Measurements from ENCODE around the gene RTP5.
"Not testable (repeated sequence)": the region's sequence is repeated elsewhere in the genome, so short reads cannot be mapped to it uniquely, and the experiment has no call there.

The RTP5 gene

DNA sequence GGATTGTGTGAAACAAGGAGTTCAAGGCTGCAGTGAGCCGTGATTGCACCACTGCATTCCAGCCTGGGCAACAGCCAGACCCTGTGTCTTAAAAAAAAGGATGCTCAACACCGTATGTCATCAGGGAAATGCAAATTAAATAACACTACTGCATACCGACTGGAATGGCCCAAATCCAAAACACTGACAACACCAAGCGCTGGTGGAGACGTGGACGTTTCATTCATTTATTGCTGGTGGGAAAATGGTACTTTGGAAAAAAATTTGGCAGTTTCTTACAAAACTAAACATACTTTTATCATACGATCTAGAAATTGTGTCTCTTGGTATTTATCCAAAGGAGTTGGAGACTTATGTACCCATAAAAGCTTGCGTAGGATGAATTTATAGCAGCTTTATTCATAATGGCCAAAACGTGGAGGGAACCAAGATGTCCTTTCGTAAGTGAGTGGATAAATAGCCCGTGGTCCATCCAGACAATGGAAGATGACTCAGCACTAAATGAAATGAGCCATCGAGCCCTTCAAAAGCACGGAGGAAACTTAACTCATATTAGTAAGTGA is 36.3 kb upstream of the RTP5 start:
- no peak overlapping the region for H3K4me3 ChIP-seq (ENCODE audit: low read depth, low read length)

DNA sequence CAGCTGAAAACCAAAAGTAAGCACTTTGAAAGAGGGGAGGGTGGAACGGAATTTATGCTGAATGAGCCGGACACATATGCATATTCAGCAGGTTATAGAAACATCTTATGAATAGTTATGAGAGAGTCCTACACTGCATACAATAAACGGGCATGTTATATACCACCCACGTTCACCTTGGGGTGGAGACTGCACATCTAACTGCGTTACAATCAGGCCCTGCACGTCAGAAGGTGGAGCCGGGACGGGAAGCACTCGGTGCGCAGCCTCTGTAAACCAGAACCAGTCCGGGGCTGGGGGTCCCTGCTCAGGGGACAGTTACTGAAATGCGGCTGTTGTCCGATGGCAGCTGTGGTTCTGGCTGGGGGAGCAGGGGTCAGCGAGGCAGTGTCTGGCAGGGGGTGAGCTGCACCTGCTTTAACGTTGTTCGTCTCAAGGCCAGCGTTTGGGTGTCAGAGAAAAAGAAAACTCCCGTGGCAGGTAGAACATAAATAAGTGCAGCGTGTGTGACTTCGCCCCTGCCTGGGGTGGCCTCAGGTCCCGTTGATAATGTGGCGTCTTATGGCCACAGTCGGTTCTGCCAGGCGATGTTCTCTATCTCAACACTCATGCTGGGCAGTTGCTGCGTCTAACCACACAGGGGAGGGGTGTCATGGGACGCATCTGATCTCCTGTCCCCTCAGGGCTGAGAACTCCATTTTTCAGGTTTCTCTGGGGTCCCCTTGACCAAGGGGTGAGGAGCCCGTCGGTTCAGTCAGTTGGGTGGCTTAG is 35.6 kb upstream of the RTP5 start:
- H3K4me3 ChIP-seq (ENCODE audit: low read depth, low read length), result not testable (repeated sequence)

More for the DNA sequence above, 36.3 kb upstream of the RTP5 start:
- TF ChIP-seq, protein P1, sequence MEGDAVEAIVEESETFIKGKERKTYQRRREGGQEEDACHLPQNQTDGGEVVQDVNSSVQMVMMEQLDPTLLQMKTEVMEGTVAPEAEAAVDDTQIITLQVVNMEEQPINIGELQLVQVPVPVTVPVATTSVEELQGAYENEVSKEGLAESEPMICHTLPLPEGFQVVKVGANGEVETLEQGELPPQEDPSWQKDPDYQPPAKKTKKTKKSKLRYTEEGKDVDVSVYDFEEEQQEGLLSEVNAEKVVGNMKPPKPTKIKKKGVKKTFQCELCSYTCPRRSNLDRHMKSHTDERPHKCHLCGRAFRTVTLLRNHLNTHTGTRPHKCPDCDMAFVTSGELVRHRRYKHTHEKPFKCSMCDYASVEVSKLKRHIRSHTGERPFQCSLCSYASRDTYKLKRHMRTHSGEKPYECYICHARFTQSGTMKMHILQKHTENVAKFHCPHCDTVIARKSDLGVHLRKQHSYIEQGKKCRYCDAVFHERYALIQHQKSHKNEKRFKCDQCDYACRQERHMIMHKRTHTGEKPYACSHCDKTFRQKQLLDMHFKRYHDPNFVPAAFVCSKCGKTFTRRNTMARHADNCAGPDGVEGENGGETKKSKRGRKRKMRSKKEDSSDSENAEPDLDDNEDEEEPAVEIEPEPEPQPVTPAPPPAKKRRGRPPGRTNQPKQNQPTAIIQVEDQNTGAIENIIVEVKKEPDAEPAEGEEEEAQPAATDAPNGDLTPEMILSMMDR (IDR thresholded peaks at IDR 0.05; ENCODE audit: borderline replicate concordance, insufficient read depth, low read depth, low read length), result no peak

DNA sequence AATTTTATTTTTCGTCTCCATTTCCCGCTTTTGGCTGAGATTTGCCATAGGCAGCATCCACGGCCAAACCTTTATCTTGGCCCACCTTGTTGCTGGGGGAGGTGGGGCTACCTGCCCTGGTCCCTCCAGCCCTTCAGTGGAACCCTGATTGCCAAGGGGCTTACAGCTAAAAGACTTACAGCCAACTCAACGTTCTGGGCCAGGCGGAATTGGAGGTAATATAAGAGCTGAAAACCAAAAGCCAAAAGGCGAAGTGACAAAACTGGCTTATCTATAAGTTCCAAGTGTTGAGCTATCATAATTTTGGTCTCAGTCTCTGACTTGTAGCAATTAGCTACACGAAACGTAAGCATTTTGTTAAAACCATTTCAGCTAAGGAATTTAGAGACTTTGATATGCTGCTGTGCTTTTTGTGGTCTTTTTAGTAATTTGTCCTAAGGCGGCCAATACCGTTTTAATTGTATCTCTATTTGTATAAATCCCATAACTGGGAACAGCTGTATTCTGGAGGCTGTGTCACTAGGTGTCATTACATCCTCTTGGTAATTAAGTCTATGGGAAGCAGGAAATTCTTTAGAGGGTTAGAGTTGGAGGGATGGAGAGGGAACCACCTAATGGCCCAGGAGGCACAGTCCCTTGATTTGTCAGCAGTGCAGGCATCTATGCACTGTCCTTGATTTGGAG is 34.9 kb upstream of the RTP5 start:
- TF ChIP-seq, protein P1 (IDR thresholded peaks at IDR 0.05; ENCODE audit: borderline replicate concordance, insufficient read depth, low read depth, low read length), result no peak
- no peak overlapping the region for H3K4me3 ChIP-seq (ENCODE audit: low read depth, low read length)

DNA sequence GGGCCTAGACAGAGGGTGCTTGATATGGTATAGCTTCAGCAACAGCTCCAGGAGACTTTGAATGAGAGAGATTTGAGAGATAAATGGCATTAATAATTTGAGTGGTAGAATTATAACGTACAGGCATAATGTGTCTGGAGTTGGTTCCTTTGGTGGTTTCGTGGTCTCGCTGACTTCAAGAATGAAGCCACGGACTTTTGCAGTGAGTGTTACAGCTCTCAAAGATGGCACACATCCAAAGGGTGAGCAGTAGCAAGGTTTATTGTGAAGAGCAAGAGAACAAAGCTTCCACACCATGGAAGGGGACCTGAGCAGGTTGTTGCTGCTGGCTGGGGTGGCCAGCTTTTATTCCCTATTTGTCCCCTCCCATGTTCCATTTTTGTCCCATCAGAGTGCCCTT is 33.9 kb upstream of the RTP5 start:
- no peak overlapping the region for H3K4me3 ChIP-seq (ENCODE audit: low read depth, low read length)
- TF ChIP-seq, protein P1 (IDR thresholded peaks at IDR 0.05; ENCODE audit: borderline replicate concordance, insufficient read depth, low read depth, low read length), result no peak

- no peak overlapping the region for H3K4me3 ChIP-seq (ENCODE audit: low read depth, low read length)
- TF ChIP-seq, protein P1 (IDR thresholded peaks at IDR 0.05; ENCODE audit: borderline replicate concordance, insufficient read depth, low read depth, low read length), result no peak
Measured at GRCh38 chr2:241836292-241836691, 33.2 kb upstream of the RTP5 start.

DNA sequence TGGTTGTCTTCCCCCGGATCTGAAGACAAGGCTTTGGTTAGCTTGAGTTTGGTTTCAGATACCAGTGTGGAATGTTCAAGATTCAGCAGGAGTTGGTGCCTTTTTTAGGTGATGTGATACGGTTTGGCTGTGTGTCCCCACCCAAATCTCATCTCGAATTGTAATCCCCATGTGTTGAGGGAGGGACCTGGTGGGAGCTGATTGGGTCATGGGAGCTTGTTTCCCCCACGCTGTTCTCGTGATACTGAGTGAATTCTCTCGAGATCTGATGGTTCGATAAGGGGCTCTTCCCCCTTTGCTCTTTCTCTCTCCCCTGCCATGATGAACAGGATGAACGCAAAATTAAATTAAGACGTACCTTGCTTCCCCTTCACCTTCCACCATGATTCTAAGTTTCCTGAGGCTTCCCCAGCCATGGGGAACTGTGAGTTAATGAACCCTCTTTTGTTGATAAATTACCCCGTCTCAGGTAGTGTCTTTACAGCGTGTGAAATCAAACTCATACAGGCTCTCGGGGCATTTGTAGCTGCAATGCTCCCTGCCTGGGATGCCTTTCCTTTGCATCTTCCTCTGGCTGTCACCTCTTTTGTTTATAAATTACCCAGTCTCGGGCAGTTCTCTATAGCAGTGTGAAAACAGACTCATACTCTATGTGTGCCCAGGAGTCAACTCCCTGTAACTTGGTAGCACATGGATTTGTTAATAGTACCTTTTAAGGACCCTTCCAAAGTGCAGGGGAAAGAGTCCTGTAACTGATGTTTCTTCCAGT is 32.1 kb upstream of the RTP5 start:
- H3K4me3 ChIP-seq (ENCODE audit: low read depth, low read length), result no peak overlapping the region
- TF ChIP-seq, protein P1 (IDR thresholded peaks at IDR 0.05; ENCODE audit: borderline replicate concordance, insufficient read depth, low read depth, low read length), result no peak

All from GM12875 (cell line).